HEK293T (cell line): Measurements from ENCODE around the gene CAPN12.

ENCODE experiments used
- ARNT ChIP-seq: fragments of 450-650 bp; IDR thresholded peaks from 2 replicates; pipeline ENCODE4 v1.6.1; 2017; ENCODE audit warnings: mild to moderate bottlenecking
- FOXA1 ChIP-seq: fragments of 450-650 bp; IDR thresholded peaks from 2 replicates; pipeline ENCODE4 v1.6.1; 2016; ENCODE audit warnings: mild to moderate bottlenecking
- SP1 ChIP-seq: fragments of 450-650 bp; IDR thresholded peaks from 2 replicates; pipeline ENCODE4 v1.6.1; 2017

DNA sequence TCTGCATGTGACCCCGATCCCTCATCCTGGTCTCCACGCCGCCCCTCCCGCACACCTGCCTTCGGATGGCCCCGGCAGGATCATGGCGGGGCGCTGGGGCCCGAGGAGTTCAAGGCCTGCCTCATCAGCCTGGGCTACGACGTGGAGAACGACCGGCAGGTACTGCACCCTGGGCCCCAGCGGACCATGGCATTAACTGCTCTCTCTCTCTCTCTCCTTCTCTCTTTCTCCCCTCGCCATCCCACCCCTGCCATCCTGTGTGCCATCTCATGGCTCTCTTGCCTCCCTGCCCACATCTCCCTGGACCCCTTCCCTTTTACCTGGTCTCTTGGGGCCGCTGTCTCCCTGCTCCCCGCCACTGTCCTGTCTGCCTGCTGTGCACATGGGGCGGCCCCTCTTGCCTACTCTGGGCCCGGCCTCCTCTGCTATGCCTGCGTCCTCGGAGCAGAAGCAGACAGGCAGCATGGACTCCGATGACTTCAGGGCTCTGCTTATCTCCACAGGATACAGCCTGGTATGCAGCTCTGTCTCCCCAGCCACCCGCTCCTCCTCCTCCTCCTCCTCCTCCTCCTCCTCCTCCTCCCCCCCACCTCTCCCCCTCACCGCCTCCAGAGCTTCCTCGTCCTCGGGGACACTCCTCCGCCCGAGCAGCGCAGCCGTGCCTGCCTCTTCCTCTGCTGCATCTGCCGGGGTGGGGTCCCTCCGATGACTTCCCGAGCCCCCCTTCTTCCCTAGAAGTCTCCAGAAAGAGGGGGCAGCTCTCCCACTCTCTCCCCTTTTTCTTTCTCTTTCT is 16.2 kb downstream of the CAPN12 start:
- TF ChIP-seq ARNT (no peak), SP1 (no peak), FOXA1 (no peak)
